Adipocyte (in vitro differentiated cells): ENCODE measurements around the gene XYLT1.
"Not testable (repeated sequence)": the region's sequence is repeated elsewhere in the genome, so short reads cannot be mapped to it uniquely, and the experiment has no call there.

ENCODE experiments used
- DNase-seq: peaks from one replicate; pipeline ENCODE4 v3.0.0-alpha.2; 2015; ENCODE audit warnings: low read depth
- H3K27me3 ChIP-seq: replicated peaks from 2 replicates; pipeline ENCODE4 v1.7.0; 2013; ENCODE audit warnings: mild to moderate bottlenecking, low read length, moderate library complexity; ENCODE audit not compliant: control insufficient read depth, insufficient read depth
- H3K36me3 ChIP-seq: 2 replicates; pipeline ENCODE4 v1.7.0; 2013; ENCODE audit warnings: low read length, mild to moderate bottlenecking, moderate library complexity; ENCODE audit not compliant: control insufficient read depth, insufficient read depth, severe bottlenecking
- H3K4me1 ChIP-seq: 2 replicates; pipeline ENCODE4 v1.7.0; 2013; ENCODE audit warnings: mild to moderate bottlenecking, low read length, moderate library complexity; ENCODE audit not compliant: control insufficient read depth, insufficient read depth
- H3K4me3 ChIP-seq: 2 replicates; pipeline ENCODE4 v1.7.0; 2013; ENCODE audit warnings: mild to moderate bottlenecking, low read length, moderate library complexity
- H3K9ac ChIP-seq: 2 replicates; pipeline ENCODE4 v1.7.0; 2013; ENCODE audit warnings: mild to moderate bottlenecking, low read length, moderate library complexity
- H3K9me3 ChIP-seq: 2 replicates; pipeline ENCODE4 v1.7.0; 2013; ENCODE audit warnings: mild to moderate bottlenecking, low read length, moderate library complexity; ENCODE audit not compliant: control insufficient read depth

Gene XYLT1

GRCh38 chr16:17507516-17507915 is 36.8 kb upstream of the XYLT1 start:
- Histone ChIP-seq H3K9me3 (peaks cover 11% of the 10 kb centered on the region), H3K4me1 (peaks cover 14% of the 10 kb centered on the region)
- not testable (repeated sequence) for H3K27me3 ChIP-seq, H3K36me3 ChIP-seq, H3K4me3 ChIP-seq, DNase-seq, H3K9ac ChIP-seq

GRCh38 chr16:17505828-17506227 is 35.1 kb upstream of the XYLT1 start:
- H3K9ac ChIP-seq, H3K4me3 ChIP-seq, H3K27me3 ChIP-seq, DNase-seq, H3K4me1 ChIP-seq, H3K36me3 ChIP-seq: not testable (repeated sequence)
- H3K9me3 ChIP-seq, result peaks cover 11% of the 10 kb centered on the region

DNA sequence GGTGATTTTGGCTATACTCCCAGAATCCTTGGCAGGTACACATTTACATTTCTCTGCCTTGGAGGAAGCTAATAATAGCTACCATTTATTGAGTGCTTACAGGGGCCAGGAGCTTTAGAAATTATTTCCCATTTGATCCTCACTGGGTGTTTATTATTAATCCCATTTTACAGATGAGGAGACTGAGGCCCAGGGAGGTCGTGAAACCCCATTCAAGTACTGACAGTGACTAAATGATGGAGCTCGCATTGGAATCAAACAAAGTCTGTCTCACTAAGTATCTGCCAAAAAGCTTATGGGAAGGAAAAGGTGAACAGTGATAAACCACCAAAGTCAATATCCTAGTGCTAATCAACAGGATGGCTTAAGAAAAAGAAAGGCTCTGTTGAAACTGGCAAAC is 33.3 kb upstream of the XYLT1 start:
- Histone ChIP-seq H3K4me1 (peaks cover 8% of the 10 kb centered on the region), H3K4me3 (no peak overlapping the region)

DNA sequence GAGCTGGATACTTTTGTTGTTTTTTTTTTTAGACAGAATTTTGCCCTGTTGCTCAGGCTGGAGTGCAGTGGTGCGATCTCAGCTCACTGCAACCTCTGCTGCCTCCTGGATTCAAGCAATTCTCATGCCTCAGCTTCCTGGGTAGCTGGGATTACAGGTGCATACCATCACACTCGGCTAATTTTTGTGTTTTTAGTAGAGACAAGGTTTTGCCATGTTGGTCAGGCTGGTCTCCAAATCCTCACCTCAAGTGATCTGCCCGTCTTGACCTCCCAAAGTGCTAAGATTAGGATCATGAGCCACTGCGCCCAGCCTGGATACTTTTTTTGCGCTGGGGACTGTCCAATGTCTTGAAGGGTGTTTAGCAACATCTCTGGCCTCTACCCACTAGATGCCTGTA is 32.6 kb upstream of the XYLT1 start:
- no peaks in the 10 kb centered on the region for H3K27me3 ChIP-seq
- DNase-seq, result no peak
- peaks cover 8% of the 10 kb centered on the region for H3K4me1 ChIP-seq
- H3K4me3 ChIP-seq, result no peak overlapping the region
- H3K36me3 ChIP-seq, result no peaks in the 10 kb centered on the region
- H3K9me3 ChIP-seq, result no peaks in the 10 kb centered on the region
- H3K9ac ChIP-seq, result no peak overlapping the region

More for the DNA sequence above, 33.3 kb upstream of the XYLT1 start:
- no peak for DNase-seq
- Histone ChIP-seq H3K9me3 (peaks cover 7% of the 10 kb centered on the region), H3K36me3 (no peaks in the 10 kb centered on the region), H3K27me3 (no peaks in the 10 kb centered on the region), H3K9ac (no peak overlapping the region)

GRCh38 chr16:17501321-17501720 is 30.6 kb upstream of the XYLT1 start:
- Histone ChIP-seq H3K4me1 (peaks cover 8% of the 10 kb centered on the region), H3K36me3 (no peaks in the 10 kb centered on the region), H3K27me3 (no peaks in the 10 kb centered on the region), H3K9me3 (no peaks in the 10 kb centered on the region), H3K9ac (no peak overlapping the region), H3K4me3 (no peak overlapping the region)
- DNase-seq, result no peak

DNA sequence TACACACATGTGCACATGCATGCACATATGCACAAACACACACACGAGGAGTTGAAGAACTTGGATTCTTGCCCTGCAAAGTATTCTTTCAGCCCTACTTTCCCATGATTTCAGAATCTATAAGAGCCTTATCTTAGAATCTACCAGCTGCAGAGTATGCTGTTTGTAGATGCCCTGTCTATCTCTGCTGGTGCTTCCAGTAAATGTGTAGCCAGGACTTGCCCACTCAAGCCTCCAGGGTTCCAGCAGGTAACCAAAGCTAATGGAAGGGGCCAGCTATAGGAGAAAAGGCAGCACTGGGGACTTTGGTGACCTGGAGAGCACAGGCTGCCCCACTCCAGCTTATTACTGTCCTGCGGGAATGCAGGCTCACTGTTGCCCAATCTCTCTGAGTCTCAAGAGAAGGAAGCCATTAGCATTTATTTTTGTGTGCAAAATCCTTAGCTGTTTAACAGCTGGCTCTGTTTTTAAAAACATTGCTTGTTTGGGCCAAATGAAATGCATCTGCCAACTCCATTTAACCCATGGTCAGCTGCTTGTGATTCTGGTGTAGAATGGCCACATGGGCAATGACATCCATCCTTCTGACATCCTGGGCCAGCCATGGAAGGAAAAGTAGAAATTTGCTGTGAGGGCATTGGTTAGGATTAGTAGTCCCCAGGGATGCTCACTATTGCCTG is 28.6 kb upstream of the XYLT1 start:
- H3K4me1 ChIP-seq, result peaks cover 8% of the 10 kb centered on the region
- H3K9me3 ChIP-seq, result no peaks in the 10 kb centered on the region
- peak; percentile 28 for DNase-seq

DNA sequence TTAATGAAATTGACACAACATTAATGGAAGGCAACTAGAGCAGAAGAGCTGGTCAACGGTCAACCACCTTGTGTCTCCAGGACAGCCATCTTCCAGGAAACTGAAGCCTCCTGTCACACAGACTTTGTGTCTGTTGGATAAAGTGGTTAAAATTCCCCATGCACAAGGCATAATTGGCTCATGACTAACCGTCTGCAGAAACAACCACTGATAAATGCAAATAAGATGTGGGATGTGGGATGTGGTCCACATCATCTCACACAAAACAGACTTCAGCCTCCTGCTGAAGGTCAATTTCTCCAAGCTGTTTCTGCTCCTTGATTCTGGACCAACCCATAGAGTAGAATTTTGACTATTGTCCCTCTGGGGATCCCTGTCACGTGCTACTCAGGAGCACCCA is 26.9 kb upstream of the XYLT1 start:
- H3K4me1 ChIP-seq, result peaks cover 8% of the 10 kb centered on the region
- DNase-seq, result peak; percentile 23
- H3K9ac ChIP-seq, result no peak overlapping the region
- H3K4me3 ChIP-seq, result no peak overlapping the region
- no peaks in the 10 kb centered on the region for H3K9me3 ChIP-seq
- H3K27me3 ChIP-seq, result peaks cover 4% of the 10 kb centered on the region
- H3K36me3 ChIP-seq, result no peaks in the 10 kb centered on the region

More for the DNA sequence above, 28.6 kb upstream of the XYLT1 start:
- Histone ChIP-seq H3K27me3 (peaks cover 3% of the 10 kb centered on the region), H3K9ac (no peak overlapping the region), H3K4me3 (no peak overlapping the region), H3K36me3 (no peaks in the 10 kb centered on the region)

DNA sequence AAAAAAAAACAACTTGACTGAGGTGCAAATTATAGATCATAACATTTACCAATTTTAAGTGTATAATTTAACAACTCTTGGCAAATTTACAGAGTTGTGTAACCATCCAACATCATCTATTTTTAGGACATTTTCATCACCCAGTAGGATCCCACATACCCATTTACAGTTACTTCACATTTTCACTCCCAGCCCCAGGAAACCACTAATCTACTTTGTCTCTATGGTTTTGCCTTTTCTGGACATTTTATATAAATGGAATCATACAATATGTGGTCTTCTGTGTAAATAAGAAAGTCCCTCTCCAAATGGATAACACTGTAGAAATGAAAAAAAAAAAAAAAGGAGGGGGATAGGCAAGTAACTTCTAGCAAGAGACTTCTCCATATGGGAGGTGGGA is 26.1 kb upstream of the XYLT1 start:
- DNase-seq, result no peak
- H3K27me3 ChIP-seq, result peaks cover 4% of the 10 kb centered on the region
- peaks cover 8% of the 10 kb centered on the region for H3K4me1 ChIP-seq
- no peaks in the 10 kb centered on the region for H3K9me3 ChIP-seq
- no peaks in the 10 kb centered on the region for H3K36me3 ChIP-seq
- H3K4me3 ChIP-seq, result no peak overlapping the region
- H3K9ac ChIP-seq, result no peak overlapping the region

DNA sequence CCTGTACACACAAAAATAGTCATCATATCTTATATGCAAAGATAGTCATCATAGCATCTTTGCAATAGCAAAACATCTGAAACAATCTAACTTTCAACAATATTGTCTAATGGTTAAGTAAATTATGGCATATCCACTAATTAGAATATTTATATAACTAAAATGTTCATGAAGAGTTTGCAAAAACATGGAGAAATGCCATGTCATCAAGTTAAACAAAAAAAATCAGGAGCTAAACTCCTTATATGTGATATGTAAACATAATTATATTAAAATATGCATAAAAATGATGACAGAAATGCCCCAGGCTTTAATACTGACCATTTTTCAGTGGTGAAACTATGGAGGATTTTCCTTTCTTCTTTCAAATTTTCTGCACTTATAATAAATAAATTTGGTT is 22.3 kb upstream of the XYLT1 start:
- H3K4me1 ChIP-seq, result no peaks in the 10 kb centered on the region
- DNase-seq, result no peak
- no peaks in the 10 kb centered on the region for H3K9me3 ChIP-seq
- no peak overlapping the region for H3K4me3 ChIP-seq
- H3K27me3 ChIP-seq, result peaks cover 4% of the 10 kb centered on the region
- no peak overlapping the region for H3K9ac ChIP-seq
- no peaks in the 10 kb centered on the region for H3K36me3 ChIP-seq

GRCh38 chr16:17491140-17491662 is 20.4 kb upstream of the XYLT1 start:
- Histone ChIP-seq H3K4me1 (no peaks in the 10 kb centered on the region), H3K9ac (no peak overlapping the region), H3K27me3 (peaks cover 4% of the 10 kb centered on the region), H3K4me3 (no peak overlapping the region), H3K36me3 (no peaks in the 10 kb centered on the region), H3K9me3 (no peaks in the 10 kb centered on the region)
- DNase-seq, result no peak

GRCh38 chr16:17488506-17488905 is 17.7 kb upstream of the XYLT1 start:
- no peaks in the 10 kb centered on the region for H3K9me3 ChIP-seq
- no peak overlapping the region for H3K4me3 ChIP-seq
- no peaks in the 10 kb centered on the region for H3K4me1 ChIP-seq
- DNase-seq, result no peak
- H3K9ac ChIP-seq, result no peak overlapping the region
- H3K36me3 ChIP-seq, result no peaks in the 10 kb centered on the region
- H3K27me3 ChIP-seq, result peaks cover 6% of the 10 kb centered on the region

GRCh38 chr16:17483351-17483750 is 12.6 kb upstream of the XYLT1 start:
- Histone ChIP-seq H3K9me3 (peaks cover 5% of the 10 kb centered on the region), H3K4me3 (no peak overlapping the region), H3K27me3 (peaks cover 41% of the 10 kb centered on the region), H3K36me3 (no peaks in the 10 kb centered on the region), H3K9ac (no peak overlapping the region), H3K4me1 (no peaks in the 10 kb centered on the region)
- no peak for DNase-seq
